HAP-1 (cell line): ENCODE results near the gene LUC7L2.
"Not testable (repeated sequence)": the region's sequence is repeated elsewhere in the genome, so short reads cannot be mapped to it uniquely, and the experiment has no call there.

ENCODE experiments used
- DNase-seq, 2 experiments: peaks; one replicate each; pipeline ENCODE4 v3.0.0-alpha.2; 2016 to 2020; ENCODE audit warnings: low spot score in 2 of 2
- H3K27me3 ChIP-seq: fragments of 250-450 bp; sonication (Bioruptor Pico); 2 replicates; pipeline ENCODE4 v1.5.1; 2020; ENCODE audit warnings: low read depth, mild to moderate bottlenecking, moderate library complexity
- H3K36me3 ChIP-seq: fragments of 250-450 bp; sonication (Bioruptor Pico); replicated peaks from 2 replicates; pipeline ENCODE4 v1.5.1; 2020; ENCODE audit warnings: mild to moderate bottlenecking
- H3K4me1 ChIP-seq: fragments of 250-450 bp; sonication (Bioruptor Pico); 2 replicates; pipeline ENCODE4 v1.5.1; 2020; ENCODE audit warnings: mild to moderate bottlenecking
- H3K4me3 ChIP-seq: fragments of 250-450 bp; sonication (Bioruptor Pico); 2 replicates; pipeline ENCODE4 v1.5.1; 2020; ENCODE audit warnings: mild to moderate bottlenecking, moderate library complexity
- H3K9me3 ChIP-seq: fragments of 250-450 bp; sonication (Bioruptor Pico); 2 replicates; pipeline ENCODE4 v1.5.1; 2020; ENCODE audit warnings: mild to moderate bottlenecking, moderate library complexity
- in situ Hi-C: fragments of 300-500 bp; cut with MboI; formaldehyde crosslinking; loops from 3 replicates; pipeline ENCODE4 v1.14.3; 2020; ENCODE audit warnings: low sequenced_read_pairs, inconsistent platforms, mixed read lengths

LUC7L2 gene

DNA sequence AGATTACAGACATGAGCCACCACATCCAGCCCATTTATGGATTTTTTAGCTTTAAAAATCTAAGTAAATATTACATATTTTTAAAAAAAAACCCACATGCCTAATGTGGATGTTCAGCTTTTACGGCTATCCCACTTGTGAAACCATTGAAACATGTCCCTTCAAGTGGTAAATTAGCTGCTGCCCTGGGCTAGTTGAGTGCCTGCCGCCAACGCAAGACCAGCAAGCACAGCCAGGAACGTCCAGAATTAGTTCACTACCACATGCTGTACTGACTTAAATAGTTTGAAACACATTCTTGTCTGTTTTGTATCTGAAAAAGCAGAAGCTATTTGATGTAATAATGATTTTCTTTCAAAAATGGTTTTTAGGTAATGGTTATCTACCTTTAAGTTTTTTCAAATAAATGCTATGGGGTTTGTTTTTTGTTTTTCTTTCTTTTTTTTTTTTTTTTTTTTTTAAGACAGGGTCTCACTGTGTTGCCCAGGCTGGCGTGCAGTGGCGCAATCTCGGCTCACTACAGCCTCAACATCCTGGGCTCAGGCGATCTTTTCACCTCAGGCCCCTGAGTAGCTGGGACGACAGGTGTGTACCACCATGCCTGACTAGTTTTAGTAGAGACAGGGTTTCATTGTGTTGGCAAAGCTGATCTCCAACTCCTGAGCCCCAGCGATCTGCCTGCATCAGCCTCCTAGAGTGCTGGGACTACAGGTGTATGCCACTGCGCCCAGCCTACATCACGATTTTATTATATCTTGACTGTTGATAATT, 66.7 kb downstream of the LUC7L2 start:
- H3K4me1 ChIP-seq: peaks cover 23% of the 10 kb centered on the region
- no peaks in the 10 kb centered on the region for H3K9me3 ChIP-seq
- DNase-seq: no peak
- in situ Hi-C loops: no loop called here
- H3K27me3 ChIP-seq: no peaks in the 10 kb centered on the region; the same call in 1 of the 2 replicates
- no peak overlapping the region for H3K4me3 ChIP-seq
- H3K36me3 ChIP-seq: peaks cover 23% of the 10 kb centered on the region

DNA sequence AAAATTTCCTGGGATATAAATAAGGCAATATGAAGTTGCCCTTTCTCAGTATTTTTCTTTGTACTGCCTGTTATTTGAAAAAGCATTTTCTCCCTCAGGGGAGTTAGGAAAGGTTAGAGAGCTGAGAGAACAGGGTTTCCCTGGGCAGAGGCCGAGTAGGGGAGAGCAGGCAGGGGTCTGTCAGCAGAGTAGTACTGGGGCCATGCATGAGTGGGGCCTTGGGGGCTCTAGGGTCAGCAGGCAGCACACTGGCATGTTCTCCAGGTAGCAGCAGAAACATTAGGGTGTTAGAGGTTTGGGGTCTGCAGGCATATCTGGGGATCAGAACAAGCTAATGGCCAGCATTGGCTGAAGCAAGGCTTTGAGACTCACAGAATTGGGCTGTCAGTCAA, 67.3 kb downstream of the LUC7L2 start:
- no peaks in the 10 kb centered on the region for H3K9me3 ChIP-seq
- in situ Hi-C loops: no loop called here
- H3K4me1 ChIP-seq: peaks cover 26% of the 10 kb centered on the region
- no peak overlapping the region for H3K4me3 ChIP-seq
- no peaks in the 10 kb centered on the region; the same call in 1 of the 2 replicates for H3K27me3 ChIP-seq
- peaks cover 18% of the 10 kb centered on the region for H3K36me3 ChIP-seq
- no peak for DNase-seq

DNA sequence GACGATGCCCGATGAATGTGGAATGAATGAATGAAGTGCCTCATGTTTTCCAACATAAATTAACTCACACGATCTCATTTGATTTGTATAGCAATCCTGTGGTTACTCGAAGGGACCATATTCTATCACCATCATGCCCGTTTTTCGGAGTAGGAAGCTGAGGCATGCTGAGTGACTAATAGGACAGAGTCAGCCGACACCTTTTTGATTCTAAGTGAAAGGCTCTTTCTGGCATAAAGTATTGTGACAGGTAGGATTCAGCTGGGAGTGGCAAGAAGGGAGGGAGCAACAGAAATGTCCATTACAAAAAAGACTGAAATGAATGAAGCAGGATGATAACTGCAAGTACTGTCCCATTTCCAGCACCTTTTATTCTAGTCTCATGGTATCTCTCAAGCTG, 68.1 kb downstream of the LUC7L2 start:
- H3K4me3 ChIP-seq: no peak overlapping the region
- in situ Hi-C loops: no loop called here
- peaks cover 10% of the 10 kb centered on the region for H3K36me3 ChIP-seq
- H3K4me1 ChIP-seq: peaks cover 26% of the 10 kb centered on the region
- H3K9me3 ChIP-seq: no peaks in the 10 kb centered on the region
- H3K27me3 ChIP-seq: no peaks in the 10 kb centered on the region; the same call in 1 of the 2 replicates
- no peak for DNase-seq

DNA sequence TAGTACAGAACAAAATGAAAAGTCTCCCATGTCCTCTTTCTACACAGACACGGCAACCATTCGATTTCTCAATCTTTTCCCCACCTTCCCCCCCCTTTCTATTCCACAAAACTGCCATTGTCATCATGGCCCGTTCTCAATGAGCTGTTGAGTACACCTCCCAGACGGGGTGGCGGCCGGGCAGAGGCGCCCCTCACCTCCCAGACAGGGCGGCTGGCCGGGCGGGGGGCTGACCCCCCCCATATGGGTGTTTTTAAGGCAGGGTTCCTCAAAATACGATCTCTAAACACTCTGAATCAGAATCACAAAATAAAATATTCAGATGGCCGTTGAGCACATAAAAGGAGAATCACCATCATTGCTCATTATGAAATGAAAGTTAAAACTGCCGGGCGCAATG, 70.0 kb downstream of the LUC7L2 start:
- not testable (repeated sequence) for DNase-seq
- H3K4me1 ChIP-seq: peaks cover 27% of the 10 kb centered on the region
- in situ Hi-C loops: loop anchor here (10.0 kb wide), 1 partner anchor 575 kb away; no protein-coding TSS in a partner anchor

DNA sequence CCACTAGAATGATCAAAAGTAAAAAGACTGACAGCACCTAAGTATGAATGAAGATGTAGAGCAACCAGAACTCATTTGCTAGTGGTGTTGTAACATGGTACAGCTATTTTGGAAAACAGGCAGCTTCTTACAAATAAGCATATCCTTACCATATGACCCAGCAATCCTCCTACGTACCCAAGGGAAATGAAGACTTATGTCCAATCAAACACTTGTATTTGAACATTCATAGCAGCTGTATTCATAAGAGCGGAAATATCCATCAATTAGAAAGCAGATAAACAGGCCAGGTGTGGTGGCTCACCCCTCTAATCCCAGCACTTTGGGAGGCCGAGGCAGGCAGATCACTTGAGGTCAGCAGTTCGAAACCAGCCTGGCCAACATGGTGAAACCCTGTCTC, 70.7 kb downstream of the LUC7L2 start:
- H3K9me3 ChIP-seq: no peaks in the 10 kb centered on the region
- no peak for DNase-seq
- H3K36me3 ChIP-seq: no peaks in the 10 kb centered on the region; the same call in 1 of the 2 replicates
- H3K4me3 ChIP-seq: no peak overlapping the region
- no peaks in the 10 kb centered on the region; the same call in 1 of the 2 replicates for H3K27me3 ChIP-seq
- in situ Hi-C loops: loop anchor here (10.0 kb wide), 1 partner anchor 574 kb away; no protein-coding TSS in a partner anchor
- peaks cover 29% of the 10 kb centered on the region for H3K4me1 ChIP-seq

More for the DNA sequence above, 70.0 kb downstream of the LUC7L2 start:
- not testable (repeated sequence) for H3K27me3 ChIP-seq, H3K36me3 ChIP-seq, H3K9me3 ChIP-seq, H3K4me3 ChIP-seq

DNA sequence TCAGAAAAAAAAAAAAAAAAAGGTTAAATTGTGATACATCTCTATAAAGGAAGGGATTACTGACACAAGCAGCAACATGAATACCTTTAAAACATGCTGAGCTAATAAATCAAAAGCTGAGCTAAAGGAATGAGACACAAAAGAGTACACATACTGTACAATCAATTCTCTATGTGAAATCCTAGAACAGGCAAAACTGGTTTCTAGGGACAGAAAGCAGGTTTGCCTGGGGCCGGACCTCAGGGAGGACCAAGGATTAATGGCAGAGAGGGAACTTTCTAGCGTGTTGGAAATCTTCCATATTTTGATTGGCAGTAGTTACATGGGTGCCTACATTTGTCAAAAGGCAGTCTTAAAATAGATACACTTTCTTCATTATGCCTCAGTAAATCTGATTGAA, 71.3 kb downstream of the LUC7L2 start:
- Histone ChIP-seq H3K4me3 (no peak overlapping the region), H3K27me3 (no peaks in the 10 kb centered on the region; the same call in 1 of the 2 replicates), H3K36me3 (no peaks in the 10 kb centered on the region; the same call in 1 of the 2 replicates), H3K4me1 (peaks cover 29% of the 10 kb centered on the region), H3K9me3 (no peaks in the 10 kb centered on the region)
- in situ Hi-C loops: loop anchor here (10.0 kb wide), 1 partner anchor 574 kb away; no protein-coding TSS in a partner anchor
- DNase-seq: peak; percentile 64 to 85

DNA sequence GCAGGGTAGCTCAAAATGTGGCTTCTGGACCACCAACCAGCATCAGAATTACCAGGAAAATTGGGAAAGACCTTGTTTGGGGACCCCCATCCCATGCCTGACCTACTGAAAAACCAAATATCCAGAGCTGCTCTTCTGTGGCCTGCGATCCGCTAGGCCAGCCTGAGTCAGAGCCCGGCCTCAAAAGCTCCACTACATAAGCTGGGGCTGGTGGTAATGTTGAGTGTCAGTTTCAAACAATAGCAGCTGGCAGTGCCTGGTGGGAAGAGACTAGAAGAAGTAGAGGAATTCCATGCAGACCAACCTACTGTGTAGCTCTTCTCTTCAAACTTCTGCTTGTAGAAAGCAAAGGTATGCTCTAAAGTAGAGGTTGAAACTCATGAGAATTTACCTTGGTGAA, 71.8 kb downstream of the LUC7L2 start:
- H3K36me3 ChIP-seq: no peaks in the 10 kb centered on the region; the same call in 1 of the 2 replicates
- no peak for DNase-seq
- peaks cover 29% of the 10 kb centered on the region for H3K4me1 ChIP-seq
- no peak overlapping the region for H3K4me3 ChIP-seq
- in situ Hi-C loops: loop anchor here (10.0 kb wide), 1 partner anchor 573 kb away; no protein-coding TSS in a partner anchor
- H3K9me3 ChIP-seq: no peaks in the 10 kb centered on the region
- no peaks in the 10 kb centered on the region; the same call in 1 of the 2 replicates for H3K27me3 ChIP-seq

DNA sequence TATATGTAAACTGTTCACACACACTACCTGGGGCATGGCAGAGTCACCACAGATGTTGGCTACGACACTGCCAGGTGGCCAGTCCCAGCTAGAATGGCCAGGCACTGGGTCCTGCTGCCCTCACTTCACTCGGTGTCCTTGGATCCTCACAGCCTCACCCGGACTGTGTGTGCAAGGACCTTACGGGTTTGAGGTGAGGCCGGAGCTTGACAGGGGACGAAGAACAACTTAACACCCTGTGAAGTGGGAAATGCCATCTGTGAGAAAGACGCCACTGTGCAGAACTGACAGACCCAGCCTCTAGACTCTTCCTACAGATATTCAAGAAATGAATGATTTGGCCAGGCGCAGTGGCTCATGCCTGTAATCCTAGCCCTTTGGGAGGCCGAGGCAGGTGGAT, 77.1 kb downstream of the LUC7L2 start:
- in situ Hi-C loops: loop anchor here (10.0 kb wide), 1 partner anchor 568 kb away; no protein-coding TSS in a partner anchor
- no peak for DNase-seq
- Histone ChIP-seq H3K9me3 (no peaks in the 10 kb centered on the region), H3K27me3 (no peaks in the 10 kb centered on the region), H3K36me3 (no peaks in the 10 kb centered on the region), H3K4me1 (peaks cover 3% of the 10 kb centered on the region), H3K4me3 (no peak overlapping the region)

DNA sequence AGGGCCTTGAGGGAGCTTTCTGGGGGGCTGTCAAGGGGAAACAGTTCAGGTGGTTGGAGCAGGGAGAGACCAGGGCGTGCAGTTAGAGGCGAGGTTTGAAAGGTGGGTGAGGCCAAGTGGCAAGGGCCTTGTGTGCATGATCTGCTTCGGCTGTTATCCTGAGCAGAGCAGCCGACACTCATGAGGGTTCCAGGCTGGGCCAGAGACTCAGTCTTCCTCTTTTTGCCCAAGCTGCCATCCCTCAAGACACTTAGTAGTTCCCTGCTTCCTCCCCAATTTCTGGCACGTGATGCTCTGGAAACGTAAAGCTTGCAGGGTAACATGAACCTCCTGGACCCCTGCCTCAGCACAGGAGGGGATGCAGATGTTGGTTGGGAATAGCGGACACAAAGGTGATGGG, 79.7 kb downstream of the LUC7L2 start:
- Histone ChIP-seq H3K27me3 (no peaks in the 10 kb centered on the region), H3K9me3 (no peaks in the 10 kb centered on the region), H3K4me1 (peaks cover 3% of the 10 kb centered on the region), H3K4me3 (no peak overlapping the region), H3K36me3 (no peaks in the 10 kb centered on the region)
- in situ Hi-C loops: loop anchor here (10.0 kb wide), 1 partner anchor 565 kb away; no protein-coding TSS in a partner anchor
- no peak for DNase-seq

DNA sequence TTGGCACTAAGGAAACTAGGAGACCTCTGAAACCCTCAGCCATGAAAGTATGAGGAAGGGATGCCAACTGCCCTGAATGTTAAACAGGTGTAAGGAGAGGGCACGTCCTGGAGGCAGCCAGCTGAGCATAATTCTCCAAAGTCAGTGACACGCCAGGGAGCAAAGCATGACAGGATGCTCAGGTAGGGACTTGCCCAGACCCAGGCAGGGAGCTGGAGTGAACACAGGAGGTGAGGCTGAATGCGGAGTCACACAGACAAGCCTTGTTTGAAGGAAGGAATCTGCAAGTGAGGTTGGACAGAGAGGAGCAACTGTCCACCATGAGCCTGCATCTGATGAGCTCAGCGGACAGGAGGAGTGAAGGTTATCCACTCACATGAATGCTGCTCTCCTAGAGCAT, 82.3 kb downstream of the LUC7L2 start:
- in situ Hi-C loops: no loop called here
- Histone ChIP-seq H3K27me3 (no peaks in the 10 kb centered on the region), H3K4me1 (no peaks in the 10 kb centered on the region), H3K9me3 (no peaks in the 10 kb centered on the region), H3K36me3 (no peaks in the 10 kb centered on the region), H3K4me3 (no peak overlapping the region)
- DNase-seq: no peak

DNA sequence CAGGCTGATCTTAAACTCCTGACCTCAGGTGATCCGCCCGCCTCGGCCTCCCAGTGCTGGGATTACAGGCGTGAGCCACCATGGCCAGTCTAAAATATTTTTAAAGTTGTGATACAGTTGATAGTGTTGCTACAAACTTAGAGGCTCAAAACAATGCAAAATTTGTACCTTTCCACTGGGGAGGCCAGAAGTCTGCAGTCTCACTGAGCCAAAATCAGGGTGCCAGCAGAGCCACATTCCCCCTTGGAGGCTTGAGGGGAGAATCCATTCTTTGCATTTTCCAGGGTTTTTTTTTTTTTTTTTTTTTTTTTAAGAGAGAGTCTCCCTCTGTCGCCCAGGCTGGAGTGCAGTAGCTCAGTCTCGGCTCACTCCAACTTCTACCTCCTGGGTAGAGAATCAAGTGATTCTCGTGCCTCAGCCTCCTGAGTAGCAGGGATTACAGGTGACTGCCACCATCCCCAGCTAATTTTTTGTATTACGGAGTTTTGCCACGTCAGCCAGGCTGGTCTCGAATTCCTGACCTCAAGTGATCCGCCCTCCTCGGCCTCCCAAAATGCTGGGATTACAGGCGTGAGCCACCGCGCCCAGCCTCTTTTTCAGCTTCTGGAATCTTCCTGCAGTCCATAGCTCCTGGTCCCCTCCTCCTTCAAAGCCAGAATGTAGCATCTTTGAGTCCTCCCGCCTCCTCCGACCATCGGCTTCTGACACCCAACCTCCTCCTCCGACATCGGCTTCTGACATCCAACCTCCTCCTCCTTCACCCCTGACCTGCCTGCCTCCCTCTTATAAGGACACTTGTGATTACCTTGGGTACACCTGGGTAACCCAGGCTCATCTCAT, 86.6 kb downstream of the LUC7L2 start:
- H3K36me3 ChIP-seq: no peaks in the 10 kb centered on the region
- no peaks in the 10 kb centered on the region for H3K27me3 ChIP-seq
- no peak overlapping the region for H3K4me3 ChIP-seq
- DNase-seq: no peak
- no peaks in the 10 kb centered on the region for H3K9me3 ChIP-seq
- no peaks in the 10 kb centered on the region for H3K4me1 ChIP-seq
- in situ Hi-C loops: no loop called here

DNA sequence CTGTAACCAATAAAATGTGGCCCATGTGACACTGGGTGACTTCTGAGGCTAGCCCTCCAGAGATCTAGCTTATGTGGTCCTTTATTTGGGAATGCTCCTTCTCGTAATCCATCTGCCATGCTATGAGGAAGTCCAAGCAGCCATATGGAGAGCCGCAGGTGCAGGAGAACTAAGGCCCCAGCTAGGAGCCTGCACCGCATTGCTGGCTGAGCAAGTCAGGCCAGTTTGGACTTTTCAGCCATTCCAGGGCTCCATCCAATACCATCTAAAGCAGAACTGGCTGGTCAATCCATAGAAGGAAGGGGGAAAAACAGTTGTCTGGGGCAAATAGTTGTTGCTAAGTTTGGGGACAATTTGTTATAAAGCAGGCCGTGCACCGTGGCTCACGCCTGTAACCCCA, 91.2 kb downstream of the LUC7L2 start:
- in situ Hi-C loops: no loop called here
- no peaks in the 10 kb centered on the region for H3K4me1 ChIP-seq
- H3K4me3 ChIP-seq: no peak overlapping the region
- DNase-seq: no peak
- no peaks in the 10 kb centered on the region for H3K27me3 ChIP-seq
- no peaks in the 10 kb centered on the region; the same call in 1 of the 2 replicates for H3K36me3 ChIP-seq
- no peaks in the 10 kb centered on the region for H3K9me3 ChIP-seq

DNA sequence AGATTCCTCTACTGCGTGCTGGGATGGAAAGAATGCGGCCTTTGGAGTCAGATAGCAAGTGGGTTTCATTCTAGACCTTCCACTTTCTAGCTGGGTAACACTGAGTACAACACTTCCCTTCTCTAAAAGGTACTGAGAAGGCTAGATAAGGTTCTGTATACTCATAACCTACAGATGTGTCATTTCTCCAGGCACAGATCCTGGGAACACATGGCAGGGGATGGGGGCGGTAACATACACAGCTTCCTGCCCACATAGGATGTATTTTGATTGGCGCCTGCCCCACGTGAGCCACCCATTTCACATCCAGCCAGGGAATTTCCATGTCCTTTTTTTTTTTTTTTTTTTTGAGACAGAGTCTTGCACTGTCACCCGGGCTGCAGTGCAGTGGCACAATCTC, 91.9 kb downstream of the LUC7L2 start:
- no peaks in the 10 kb centered on the region for H3K9me3 ChIP-seq
- H3K4me1 ChIP-seq: no peaks in the 10 kb centered on the region
- in situ Hi-C loops: no loop called here
- H3K36me3 ChIP-seq: no peaks in the 10 kb centered on the region; the same call in none of the 2 replicates
- DNase-seq: no peak
- H3K4me3 ChIP-seq: no peak overlapping the region
- H3K27me3 ChIP-seq: no peaks in the 10 kb centered on the region
